Adrenal gland (tissue), 5 donors: ENCODE results near the gene PLCB1.

Experiments used
- POLR2A ChIP-seq, 2 donors: fragments of 450-650 bp; IDR thresholded peaks; one replicate each; pipeline ENCODE4 v1.6.1; 2017; ENCODE audit warnings: antibody characterized with exemption in 2 of 2, mild to moderate bottlenecking in 2 of 2, moderate library complexity in 1 of 2
- TF ChIP-seq, protein P1 (sequence below), 6 experiments: fragments of 450-650 bp in 4 of 6; fragments of 200-600 bp in 2 of 6; sonication (generic) in 1 of 6; IDR thresholded peaks; 1 replicate in 5 of 6; 2 replicates in 1 of 6; pipeline versions ENCODE4 v1.5.1 to v1.8.0; 2016 to 2021; ENCODE audit warnings: antibody characterized with exemption in 6 of 6, mild to moderate bottlenecking in 2 of 6, moderate library complexity in 1 of 6
- donor health status: DM: no; HTN: no; CAD: no.

DNA sequence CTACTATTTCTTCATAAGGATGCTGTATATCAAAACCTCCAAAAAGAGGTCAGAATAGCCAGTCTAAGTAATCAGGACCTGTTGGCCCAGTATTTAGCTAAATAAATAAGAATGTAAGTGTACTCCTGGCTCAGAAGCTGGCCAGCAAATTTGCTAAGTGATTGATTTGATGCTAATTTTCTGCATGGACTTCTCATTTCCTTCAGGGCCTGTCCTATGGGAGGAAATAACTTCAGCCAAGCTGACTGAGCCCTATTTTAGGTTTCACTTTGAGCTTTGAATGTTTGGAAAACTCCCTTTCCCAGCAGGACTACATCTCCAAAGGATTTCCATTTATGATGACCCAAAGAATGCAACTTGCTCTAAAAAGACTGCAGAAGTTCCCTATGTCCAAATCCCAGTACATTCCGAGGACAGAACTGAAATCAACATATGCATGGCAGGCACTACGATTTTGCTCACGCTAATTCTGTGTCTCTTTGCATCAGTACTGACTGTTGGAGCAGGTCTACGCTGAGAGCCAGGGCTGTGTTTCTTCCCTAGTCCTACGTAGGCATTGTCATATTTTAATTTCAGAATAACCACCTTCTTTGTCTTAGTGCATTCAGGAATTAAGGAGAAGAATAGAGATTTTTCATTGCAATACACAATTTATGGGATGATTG is 495.4 kb downstream of the PLCB1 start:
- TF ChIP-seq POLR2A (IDR thresholded peaks at IDR 0.05): no peak
- TF ChIP-seq, protein P1, sequence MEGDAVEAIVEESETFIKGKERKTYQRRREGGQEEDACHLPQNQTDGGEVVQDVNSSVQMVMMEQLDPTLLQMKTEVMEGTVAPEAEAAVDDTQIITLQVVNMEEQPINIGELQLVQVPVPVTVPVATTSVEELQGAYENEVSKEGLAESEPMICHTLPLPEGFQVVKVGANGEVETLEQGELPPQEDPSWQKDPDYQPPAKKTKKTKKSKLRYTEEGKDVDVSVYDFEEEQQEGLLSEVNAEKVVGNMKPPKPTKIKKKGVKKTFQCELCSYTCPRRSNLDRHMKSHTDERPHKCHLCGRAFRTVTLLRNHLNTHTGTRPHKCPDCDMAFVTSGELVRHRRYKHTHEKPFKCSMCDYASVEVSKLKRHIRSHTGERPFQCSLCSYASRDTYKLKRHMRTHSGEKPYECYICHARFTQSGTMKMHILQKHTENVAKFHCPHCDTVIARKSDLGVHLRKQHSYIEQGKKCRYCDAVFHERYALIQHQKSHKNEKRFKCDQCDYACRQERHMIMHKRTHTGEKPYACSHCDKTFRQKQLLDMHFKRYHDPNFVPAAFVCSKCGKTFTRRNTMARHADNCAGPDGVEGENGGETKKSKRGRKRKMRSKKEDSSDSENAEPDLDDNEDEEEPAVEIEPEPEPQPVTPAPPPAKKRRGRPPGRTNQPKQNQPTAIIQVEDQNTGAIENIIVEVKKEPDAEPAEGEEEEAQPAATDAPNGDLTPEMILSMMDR (IDR thresholded peaks at IDR 0.05): no peak
